Fibroblast of skin of right biceps (primary cell): ENCODE measurements around the gene CCDC12.
"Not testable (repeated sequence)": the region's sequence is repeated elsewhere in the genome, so short reads cannot be mapped to it uniquely, and the experiment has no call there.

Experiments used
- DNase-seq: peaks from one replicate; pipeline ENCODE4 v3.0.0-alpha.2; 2013

CCDC12 gene

GRCh38 chr3:46918634-46919033, 57.9 kb downstream of the CCDC12 start:
- DNase-seq: no peak

GRCh38 chr3:46918202-46918601, 58.3 kb downstream of the CCDC12 start:
- DNase-seq: no peak

DNA sequence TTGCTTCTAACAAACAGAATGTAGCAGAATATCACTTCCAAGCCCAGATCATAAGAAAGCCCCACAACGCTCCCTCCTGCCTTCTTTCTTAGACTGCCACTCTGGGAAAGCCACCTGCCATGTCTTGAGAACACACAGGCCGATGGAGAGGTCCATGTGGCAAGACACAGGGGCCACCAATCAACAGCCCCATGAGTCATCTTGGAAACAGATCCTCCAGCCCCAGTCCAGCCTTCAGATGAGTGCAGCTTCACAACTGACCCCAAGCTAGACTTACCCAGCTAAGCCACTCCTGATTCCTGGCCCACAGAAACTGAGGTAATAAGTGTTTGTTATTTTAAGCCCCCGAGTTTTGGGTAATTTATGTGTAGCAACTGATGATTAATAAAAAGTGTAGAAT, 59.3 kb downstream of the CCDC12 start:
- no peak for DNase-seq

GRCh38 chr3:46916799-46917198, 59.7 kb downstream of the CCDC12 start:
- no peak for DNase-seq

- DNase-seq: no peak
These were observed 60.3 kb downstream of the CCDC12 start for GRCh38 chr3:46916278-46916677.

DNA sequence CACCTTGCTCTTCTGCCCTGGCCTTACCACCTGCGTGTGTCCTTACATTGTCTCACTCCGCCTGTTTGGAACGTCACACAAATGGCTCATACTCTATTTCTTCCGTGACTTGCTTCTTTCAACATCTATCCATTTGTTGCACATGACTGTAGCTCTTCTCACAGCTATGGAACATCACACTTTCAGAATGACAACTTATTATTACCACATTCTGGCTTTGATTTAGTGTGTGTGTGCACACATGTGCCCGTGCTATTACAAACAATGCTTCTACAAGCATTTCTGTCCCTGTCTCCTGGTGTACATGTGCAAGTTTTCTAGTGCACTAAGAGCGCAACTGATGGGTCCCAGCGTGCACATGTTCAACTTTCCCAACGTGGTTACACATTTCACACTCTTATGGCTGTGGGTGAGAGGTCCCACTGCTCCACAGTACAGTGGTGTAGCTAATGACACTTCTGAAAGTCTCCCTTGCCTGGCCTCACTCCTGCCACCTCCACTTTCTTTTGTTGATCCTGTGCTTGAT, 61.2 kb downstream of the CCDC12 start:
- no peak for DNase-seq

DNA sequence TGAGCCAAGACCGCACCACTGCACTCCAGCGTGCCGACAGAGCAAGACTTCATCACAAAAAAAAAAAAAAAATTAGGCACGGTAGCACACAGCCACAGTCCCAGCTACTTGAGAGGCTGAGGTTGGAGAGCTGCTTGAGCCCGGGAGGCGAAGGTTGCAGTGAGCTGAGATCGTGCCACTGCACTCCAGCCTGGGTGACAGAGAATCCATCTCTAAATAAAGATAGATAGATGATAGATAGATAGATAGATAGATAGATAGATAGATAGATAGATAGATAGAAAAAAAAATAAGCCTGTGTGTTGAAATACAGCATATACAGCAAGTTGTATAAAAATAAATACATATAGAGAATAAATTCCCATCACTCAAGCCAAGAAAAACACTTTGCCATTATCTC, 61.7 kb downstream of the CCDC12 start:
- no peak for DNase-seq

DNA sequence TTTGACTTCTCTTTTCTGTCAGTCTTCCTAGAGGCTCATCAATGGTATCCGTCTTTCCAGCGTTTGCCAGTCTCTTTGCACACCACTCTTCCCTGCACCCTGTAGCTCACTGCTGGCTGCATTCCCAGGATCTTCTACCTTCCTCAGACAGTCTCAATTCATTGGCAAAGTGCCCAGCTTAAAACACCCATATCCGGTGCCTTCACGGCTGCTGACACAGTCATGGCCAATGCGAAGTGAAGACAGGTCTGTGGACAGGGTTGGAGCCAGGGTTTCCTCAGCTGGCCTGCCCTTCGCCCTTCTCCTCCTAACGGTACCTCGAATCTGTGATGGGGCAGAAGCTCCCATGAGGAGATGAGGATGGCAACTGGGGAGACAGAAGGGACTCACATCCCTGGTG, 62.9 kb downstream of the CCDC12 start:
- peak; percentile 84 for DNase-seq

DNA sequence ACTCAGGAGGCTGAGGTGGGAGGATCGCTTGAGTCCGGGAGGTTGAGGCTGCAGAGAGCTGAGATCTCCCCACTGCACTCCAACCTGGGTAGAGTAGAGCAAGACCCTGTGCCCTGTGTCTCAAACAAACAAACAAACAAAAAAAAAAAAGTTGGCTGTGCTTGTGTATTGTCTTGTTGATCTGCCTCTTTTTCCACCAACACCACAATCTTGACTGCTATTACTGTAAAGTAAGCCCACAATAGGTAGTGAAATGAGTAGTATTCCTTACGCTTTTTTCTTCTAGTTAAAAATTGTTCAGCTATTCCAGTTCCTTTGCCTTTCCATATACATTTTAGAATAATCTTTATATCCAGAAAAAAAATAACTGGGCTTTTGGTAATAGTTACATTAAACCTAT, 63.6 kb downstream of the CCDC12 start:
- DNase-seq: no peak

GRCh38 chr3:46910914-46911313, 65.6 kb downstream of the CCDC12 start:
- not testable (repeated sequence) for DNase-seq

GRCh38 chr3:46910166-46910760, 66.3 kb downstream of the CCDC12 start:
- no peak for DNase-seq

DNA sequence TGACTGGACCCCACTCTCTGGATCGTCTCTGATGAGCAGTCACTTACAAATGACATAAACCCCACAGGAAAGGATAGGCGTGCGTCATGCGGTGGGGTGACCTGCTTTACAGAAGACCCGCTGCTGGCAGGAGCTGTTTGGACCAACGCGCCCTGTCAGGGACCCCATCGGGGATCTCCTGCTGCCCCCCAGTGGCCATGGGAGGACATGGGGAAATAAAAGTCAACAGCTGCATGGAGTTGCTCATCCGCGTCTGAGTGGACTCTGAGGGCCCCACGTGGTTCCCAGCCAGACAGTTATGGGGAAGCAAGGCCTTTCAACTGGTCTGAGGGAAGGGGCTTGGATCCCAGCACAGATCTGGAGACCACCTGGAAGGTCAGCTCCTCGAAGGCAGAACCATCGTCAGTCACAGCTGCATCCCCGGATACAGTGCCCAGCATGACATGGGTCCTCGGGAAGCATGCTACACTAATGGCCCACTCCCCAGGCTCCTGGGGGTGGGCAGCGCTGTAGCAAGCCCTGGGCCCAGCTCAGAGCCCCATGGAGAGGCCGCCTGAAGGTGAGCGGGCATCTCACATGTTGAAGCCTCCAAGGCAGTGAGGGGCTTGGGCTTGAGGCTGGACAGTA, 66.9 kb downstream of the CCDC12 start:
- DNase-seq: peak; percentile 86

DNA sequence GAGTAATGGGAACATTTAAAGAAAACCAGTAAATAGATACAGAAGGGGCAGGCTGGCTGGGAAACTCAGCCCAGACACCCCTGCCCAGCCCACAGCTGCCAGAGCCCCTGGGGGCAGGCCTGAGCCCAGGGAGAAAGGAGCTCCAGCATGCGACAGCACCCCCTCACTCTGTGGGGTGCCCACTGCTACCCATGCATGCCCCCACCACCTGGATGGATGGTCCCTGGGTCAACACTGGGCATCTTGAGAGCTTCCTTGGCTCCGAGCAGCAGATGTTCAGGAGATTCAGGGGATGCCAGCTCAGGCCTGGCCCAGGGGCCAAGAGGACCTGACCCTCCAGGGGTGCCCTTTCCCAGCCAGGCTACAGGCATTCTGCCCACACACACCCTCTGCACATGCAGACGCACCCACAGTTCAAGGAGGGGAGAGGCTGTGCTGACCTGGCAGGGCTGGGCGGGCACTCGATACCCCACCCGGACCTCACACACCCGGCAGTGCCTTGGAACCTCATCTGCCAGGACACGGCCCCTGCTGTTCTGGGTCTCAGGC, 67.5 kb downstream of the CCDC12 start:
- no peak for DNase-seq

- peak; percentile 60 for DNase-seq
These were observed 68.1 kb downstream of the CCDC12 start for GRCh38 chr3:46908294-46908985.

DNA sequence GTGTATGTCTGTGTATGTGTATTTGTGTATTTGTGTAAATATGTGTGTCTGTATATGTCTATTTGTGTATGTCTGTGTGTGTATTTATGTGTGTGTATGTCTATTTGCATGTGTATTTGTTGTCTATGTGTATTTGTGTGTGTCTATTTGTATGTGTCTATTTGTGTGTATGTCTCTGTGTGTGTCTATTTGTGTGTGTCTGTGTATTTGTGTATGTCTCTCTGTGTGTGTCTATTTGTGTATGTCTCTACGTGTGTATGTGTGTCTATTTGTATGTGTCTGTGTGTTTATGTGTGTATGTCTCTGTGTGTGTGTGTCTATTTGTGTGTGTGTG, 68.6 kb downstream of the CCDC12 start:
- no peak for DNase-seq

DNA sequence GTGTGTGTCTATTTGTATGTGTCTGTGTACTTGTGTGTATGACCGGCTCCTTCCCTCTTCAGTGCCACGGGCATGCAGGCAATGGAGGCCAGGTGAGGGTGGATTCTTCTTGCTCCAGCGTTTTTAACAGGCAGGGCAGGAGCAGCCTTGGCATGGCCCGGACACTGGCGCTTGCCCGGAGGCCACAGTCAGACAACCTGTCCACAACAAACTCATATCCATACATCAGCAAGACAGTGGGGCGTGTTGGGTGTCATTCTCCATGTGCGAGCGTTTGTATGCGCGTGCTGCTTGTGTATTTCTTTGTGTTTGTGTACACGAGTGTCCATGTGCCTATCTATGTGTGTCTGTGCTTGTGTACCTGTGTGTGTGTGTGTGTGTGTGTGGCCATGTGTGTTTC, 69.3 kb downstream of the CCDC12 start:
- no peak for DNase-seq

- DNase-seq: no peak
These were observed 70.0 kb downstream of the CCDC12 start for GRCh38 chr3:46906471-46907058.

DNA sequence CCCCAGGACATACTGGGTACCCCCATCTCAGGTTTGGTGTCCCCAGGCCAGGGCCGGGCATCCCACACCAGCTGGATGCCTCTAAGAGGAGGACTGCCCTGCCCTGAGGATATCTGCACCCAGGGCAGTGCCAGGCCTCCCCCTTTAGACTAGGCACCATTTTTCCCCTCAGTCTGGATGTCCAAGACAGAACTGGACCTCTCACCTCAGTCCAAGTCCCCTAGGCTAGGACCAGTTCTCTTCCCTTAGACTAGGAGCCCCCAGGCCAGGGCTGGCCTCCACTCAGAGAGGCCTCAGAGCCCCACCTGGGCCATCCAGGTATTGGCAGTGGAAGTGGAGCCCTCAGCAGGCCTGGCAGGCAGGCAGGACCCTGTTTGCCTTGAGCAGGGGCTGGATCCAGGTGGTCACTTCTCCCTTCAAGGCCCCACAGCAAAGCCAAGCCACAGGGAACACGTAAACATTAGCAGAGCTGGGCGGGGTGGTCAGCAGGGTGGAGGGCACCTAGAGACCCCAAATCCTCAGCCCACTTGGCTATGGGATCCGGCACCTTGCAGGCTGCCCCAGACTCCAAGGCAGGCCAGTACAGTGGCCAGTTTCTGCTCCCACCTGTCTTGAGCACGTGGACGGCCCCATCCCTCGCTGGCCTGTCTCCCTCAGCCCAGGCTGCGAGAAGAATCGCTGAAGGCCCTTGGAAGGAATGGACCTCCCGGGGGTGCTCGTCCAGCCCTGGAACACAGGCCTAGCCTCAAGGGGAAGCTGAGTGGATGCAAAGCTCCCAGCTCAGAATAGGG, 70.7 kb downstream of the CCDC12 start:
- no peak for DNase-seq

GRCh38 chr3:46905213-46905560, 71.4 kb downstream of the CCDC12 start:
- no peak for DNase-seq

- no peak for DNase-seq
These were observed 72.0 kb downstream of the CCDC12 start for GRCh38 chr3:46904303-46905212.

DNA sequence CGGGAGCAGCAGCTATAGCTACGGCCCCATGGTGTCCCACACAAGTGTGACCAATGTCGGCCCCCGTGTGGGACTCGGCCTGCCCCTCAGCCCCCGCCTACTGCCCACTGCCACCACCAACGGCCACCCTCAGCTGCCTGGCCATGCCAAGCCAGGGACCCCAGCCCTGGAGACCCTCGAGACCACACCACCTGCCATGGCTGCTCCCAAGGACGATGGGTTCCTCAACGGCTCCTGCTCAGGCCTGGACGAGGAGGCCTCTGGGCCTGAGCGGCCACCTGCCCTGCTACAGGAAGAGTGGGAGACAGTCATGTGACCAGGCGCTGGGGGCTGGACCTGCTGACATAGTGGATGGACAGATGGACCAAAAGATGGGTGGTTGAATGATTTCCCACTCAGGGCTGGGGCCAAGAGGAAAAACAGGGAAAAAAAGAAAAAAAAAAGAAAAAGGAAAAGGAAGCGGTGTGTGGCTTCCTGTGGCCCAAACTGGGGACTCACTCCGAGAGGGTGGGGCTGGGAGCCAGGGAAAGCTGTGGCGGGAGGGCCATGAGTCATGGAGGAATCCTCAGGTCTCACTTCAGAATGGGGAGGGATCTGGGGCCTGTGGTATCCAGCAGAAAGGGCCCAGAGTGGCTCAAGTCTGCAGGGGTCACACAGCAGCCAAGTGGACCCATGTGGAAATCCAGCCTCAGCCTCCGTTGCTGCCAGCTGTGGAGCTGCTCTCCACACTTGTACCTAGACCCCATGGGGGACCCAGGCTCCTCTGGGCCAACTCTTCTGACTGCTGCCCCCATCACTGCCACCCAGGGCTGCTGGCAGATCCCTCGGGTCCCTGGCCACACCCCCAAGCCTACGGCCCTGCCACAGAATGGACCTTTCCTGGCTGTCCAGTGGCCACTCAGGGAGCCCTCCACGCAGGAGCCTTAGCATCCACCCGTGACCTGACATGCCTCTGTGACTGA, 72.9 kb downstream of the CCDC12 start:
- peak; percentile 80 for DNase-seq
